Nephron progenitor cell (in vitro differentiated cells): ENCODE results near the gene SKAP2.
A peak's percentile ranks its signal among the peaks of the same experiment; 100 is the strongest.

Experiments
- DNase-seq: peaks from one replicate; pipeline ENCODE4 v3.0.0; 2021
- H3K27ac Mint-ChIP-seq: 2 replicates; pipeline ENCODE4 v1.8.0; 2021; ENCODE audit warnings: mild to moderate bottlenecking, moderate library complexity, mixed read lengths
- H3K27me3 Mint-ChIP-seq: 2 replicates; pipeline ENCODE4 v1.8.0; 2021; ENCODE audit warnings: mild to moderate bottlenecking, low read depth, mixed read lengths; ENCODE audit not compliant: poor library complexity
- H3K36me3 Mint-ChIP-seq: 2 replicates; pipeline ENCODE4 v1.8.0; 2021; ENCODE audit warnings: low read depth, mixed read lengths
- H3K4me1 Mint-ChIP-seq: 2 replicates; pipeline ENCODE4 v1.8.0; 2021; ENCODE audit warnings: mixed read lengths
- H3K4me3 Mint-ChIP-seq: 2 replicates; pipeline ENCODE4 v1.8.0; 2021; ENCODE audit warnings: mild to moderate bottlenecking, moderate library complexity, mixed read lengths
- H3K9me3 Mint-ChIP-seq: 2 replicates; pipeline ENCODE4 v1.8.0; 2021; ENCODE audit warnings: mild to moderate bottlenecking, moderate library complexity, mixed read lengths
- CTCF ChIP-seq: fragments of 200-600 bp; sonication (generic); IDR thresholded peaks from 2 replicates; pipeline ENCODE4 v1.5.0; 2021; ENCODE audit warnings: antibody characterized with exemption

Gene SKAP2

GRCh38 chr7:26864309-26865093, at the start of gene SKAP2:
TSS of gene SKAP2 (minus strand) at chr7:26864590. CDS start at chr7:26864429, 161 bp downstream.
- TF ChIP-seq CTCF: no peak
- Mint-ChIP-seq H3K4me1 (peaks cover 62% of the 10 kb centered on the region), H3K36me3 (no peaks in the 10 kb centered on the region), H3K4me3 (peak within 1 kb of the TSS; percentile 94), H3K27me3 (peaks cover 2% of the 10 kb centered on the region), H3K9me3 (no peaks in the 10 kb centered on the region), H3K27ac (peak within 1 kb of the TSS; percentile 98)
- peak; percentile 99 for DNase-seq

GRCh38 chr7:26912933-26913536, 48.6 kb upstream of the SKAP2 start:
- no peak for TF ChIP-seq CTCF
- Mint-ChIP-seq H3K36me3 (no peaks in the 10 kb centered on the region), H3K27ac (no peak overlapping the region), H3K4me1 (peaks cover 30% of the 10 kb centered on the region), H3K27me3 (no peaks in the 10 kb centered on the region), H3K4me3 (no peak overlapping the region), H3K9me3 (no peaks in the 10 kb centered on the region)
- no peak for DNase-seq

- Mint-ChIP-seq H3K4me3 (no peak overlapping the region), H3K36me3 (no peaks in the 10 kb centered on the region), H3K9me3 (no peaks in the 10 kb centered on the region), H3K27me3 (peaks cover 3% of the 10 kb centered on the region), H3K4me1 (peaks cover 30% of the 10 kb centered on the region), H3K27ac (no peak overlapping the region)
- no peak for TF ChIP-seq CTCF
- DNase-seq: no peak
Measured at GRCh38 chr7:26912338-26912737, 47.9 kb upstream of the SKAP2 start.

- DNase-seq: no peak
- peaks cover 30% of the 10 kb centered on the region for H3K4me1 Mint-ChIP-seq
- peaks cover 3% of the 10 kb centered on the region for H3K27me3 Mint-ChIP-seq
- TF ChIP-seq CTCF: no peak
- H3K36me3 Mint-ChIP-seq: no peaks in the 10 kb centered on the region
- no peaks in the 10 kb centered on the region for H3K9me3 Mint-ChIP-seq
- no peak overlapping the region for H3K4me3 Mint-ChIP-seq
- H3K27ac Mint-ChIP-seq: no peak overlapping the region
Measured at GRCh38 chr7:26910221-26910620, 45.8 kb upstream of the SKAP2 start.

- TF ChIP-seq CTCF: no peak
- DNase-seq: no peak
- H3K4me3 Mint-ChIP-seq: no peak overlapping the region
- H3K27me3 Mint-ChIP-seq: no peaks in the 10 kb centered on the region
- no peaks in the 10 kb centered on the region for H3K36me3 Mint-ChIP-seq
- H3K27ac Mint-ChIP-seq: no peak overlapping the region
- peaks cover 4% of the 10 kb centered on the region for H3K9me3 Mint-ChIP-seq
- no peaks in the 10 kb centered on the region for H3K4me1 Mint-ChIP-seq
Measured at GRCh38 chr7:26900251-26900650, 35.9 kb upstream of the SKAP2 start.

- DNase-seq: no peak
- Mint-ChIP-seq H3K4me1 (peaks cover under 1% of the 10 kb centered on the region), H3K27ac (no peak overlapping the region), H3K36me3 (no peaks in the 10 kb centered on the region), H3K9me3 (peaks cover 4% of the 10 kb centered on the region), H3K4me3 (no peak overlapping the region), H3K27me3 (no peaks in the 10 kb centered on the region)
- no peak for TF ChIP-seq CTCF
Measured at GRCh38 chr7:26899519-26899918, 35.1 kb upstream of the SKAP2 start.
